GM18505 (cell line): ENCODE measurements around the gene BCL11A.

Experiments
- ATAC-seq: cut with Tn5 transposase; IDR thresholded peaks from one replicate; pipeline ENCODE4 v1.9.1; 2021; ENCODE audit not compliant: unreplicated experiment
- POLR2A ChIP-seq: IDR thresholded peaks from 4 replicates; pipeline ENCODE4 v1.6.1; 2011; ENCODE audit warnings: borderline replicate concordance; ENCODE audit not compliant: insufficient read depth, insufficient read length; ENCODE audit errors: extremely low read depth

The BCL11A gene

DNA sequence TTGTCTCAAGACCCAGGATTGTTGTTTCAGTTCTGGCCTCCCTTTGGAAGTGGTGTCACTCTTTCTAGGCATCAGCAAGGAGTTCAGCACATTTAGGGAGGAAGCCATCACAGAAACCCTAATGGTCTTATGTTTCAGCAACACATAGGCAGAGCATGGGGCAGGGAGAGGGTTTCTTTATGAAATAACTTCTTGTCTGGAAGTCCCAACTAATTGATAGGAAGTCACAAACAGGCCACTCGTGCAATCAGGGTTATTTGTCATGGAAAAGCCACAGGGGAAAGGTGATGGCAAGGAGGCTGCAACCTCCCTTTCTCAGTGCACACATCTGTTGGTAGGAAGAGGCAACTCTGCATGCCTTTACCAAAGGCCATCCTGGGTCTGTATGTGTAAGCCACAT lies 103.0 kb downstream of the BCL11A start:
- no peak for TF ChIP-seq POLR2A
- no peak for ATAC-seq

DNA sequence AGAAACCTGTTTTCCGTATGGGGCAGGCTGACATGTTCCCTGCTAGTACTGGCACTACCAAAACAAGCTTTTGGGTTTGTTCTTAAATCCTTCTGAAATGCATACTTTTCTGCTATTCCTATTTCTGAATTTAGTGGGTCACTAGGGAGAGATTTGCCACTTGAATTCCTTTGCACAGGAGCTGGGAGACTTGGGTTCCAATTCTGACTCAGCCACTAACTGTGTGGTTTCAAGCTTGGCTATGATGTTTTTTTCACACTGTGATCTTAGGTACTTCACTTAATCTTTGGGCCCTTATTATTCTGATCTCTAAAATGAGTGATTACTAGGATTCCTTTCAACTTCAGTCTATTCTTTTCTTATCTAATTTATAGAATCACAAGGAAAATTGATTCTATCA lies 105.5 kb downstream of the BCL11A start:
- no peak for TF ChIP-seq POLR2A

DNA sequence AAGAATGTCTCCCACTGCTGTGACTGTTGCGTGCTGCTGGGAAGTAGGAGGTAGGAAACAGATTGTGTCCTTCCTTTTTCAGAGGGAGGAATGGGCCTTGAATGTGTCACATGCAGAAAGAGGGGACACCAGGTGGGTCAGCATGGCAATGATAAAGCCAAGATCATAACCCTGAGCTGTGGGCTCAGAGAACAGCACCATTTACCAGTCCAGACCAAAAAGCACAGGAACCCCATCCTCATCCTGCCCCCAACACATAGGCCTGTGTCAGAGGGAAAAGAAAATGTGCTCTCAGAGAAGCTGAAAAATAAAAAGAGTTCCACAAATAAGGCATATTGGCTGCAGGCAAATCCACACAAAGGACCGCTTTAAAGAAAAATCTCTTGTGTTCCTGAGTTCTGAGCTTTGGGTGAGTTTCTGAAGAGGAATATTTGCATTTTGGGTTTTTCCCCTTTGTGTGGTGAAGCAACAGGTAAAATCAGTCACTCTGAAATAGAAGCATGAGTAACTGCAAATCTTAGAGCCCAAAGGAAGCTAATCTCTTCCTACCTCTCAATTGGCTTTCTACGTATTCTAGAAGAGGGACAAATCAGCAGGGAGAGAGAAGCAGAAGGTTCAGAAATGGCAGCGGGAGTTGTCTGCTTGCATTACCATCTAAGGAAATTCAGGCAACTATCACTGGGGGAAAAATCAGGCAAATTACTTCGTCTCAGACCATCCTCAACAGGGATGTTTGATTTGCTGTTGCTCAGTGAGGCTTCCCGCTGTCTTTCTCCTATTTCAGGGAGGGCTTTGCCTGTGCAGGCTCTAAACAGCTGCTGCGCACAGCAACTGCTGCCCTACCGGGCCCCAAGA lies 106.8 kb downstream of the BCL11A start:
- ATAC-seq: peak; percentile 85

More for the DNA sequence above, 105.5 kb downstream of the BCL11A start:
- ATAC-seq: no peak

DNA sequence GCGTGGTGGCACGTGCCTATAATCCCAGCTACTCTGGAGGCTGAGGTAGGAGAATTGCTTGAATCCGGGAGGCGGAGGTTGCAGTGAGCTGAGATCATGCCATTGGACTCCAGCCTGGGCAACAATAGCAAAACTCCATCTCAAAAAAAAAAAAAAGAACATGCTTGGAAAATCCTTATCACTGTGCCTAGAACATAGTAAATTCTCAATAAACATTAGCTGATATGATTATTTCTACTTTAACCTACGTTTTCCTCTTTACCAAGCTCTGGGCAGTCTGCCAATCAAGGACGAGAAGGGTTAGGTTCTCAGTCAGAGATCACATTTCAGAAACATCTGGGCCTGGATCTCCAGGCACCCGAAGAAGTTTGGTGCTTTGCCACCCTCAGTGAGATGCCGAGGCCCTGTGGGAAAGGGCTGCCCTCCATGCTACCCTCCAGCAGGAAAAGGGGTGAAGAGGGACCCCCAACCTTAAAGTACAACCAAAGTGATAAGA lies 107.7 kb downstream of the BCL11A start:
- TF ChIP-seq POLR2A: peak; percentile 14
- no peak for ATAC-seq

More for the DNA sequence above, 106.8 kb downstream of the BCL11A start:
- peak; percentile 54 for TF ChIP-seq POLR2A

DNA sequence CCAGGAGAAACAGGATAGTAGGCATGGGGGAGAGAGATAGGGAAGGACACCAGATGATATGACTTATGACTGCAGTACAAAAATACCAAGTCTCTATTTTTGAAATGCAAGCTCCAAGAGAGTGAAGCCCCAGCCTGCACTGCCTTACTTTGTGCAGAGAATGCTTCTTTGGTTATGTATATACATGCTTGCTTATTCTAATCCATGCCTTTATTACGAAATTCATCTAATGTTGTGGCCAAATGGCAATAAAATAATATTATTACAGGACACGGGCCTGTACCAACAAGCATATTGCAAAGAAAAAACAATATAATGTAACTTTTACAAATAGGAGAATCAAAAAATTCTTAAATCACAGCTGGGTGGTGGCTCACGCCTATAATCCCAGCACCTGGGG lies 110.8 kb downstream of the BCL11A start:
- no peak for ATAC-seq
- TF ChIP-seq POLR2A: no peak

DNA sequence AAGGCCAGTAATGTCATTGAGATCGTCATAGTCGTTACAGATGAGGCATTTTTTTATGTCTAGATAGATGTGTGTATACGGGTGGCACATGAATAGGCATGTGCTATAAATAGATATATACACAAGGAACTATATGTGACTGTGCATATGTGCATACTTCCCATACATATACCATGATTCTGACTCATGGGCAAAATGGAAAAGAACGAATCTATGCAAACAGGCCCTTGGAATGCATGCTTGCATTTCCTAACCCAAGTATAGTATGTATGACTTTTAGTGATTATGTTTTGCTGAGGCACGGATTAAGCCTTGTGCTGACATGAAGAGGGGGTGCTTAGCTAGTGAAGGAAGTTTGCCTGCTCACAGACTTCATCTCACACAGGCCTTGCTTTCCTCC lies 111.7 kb downstream of the BCL11A start:
- ATAC-seq: no peak
- no peak for TF ChIP-seq POLR2A

DNA sequence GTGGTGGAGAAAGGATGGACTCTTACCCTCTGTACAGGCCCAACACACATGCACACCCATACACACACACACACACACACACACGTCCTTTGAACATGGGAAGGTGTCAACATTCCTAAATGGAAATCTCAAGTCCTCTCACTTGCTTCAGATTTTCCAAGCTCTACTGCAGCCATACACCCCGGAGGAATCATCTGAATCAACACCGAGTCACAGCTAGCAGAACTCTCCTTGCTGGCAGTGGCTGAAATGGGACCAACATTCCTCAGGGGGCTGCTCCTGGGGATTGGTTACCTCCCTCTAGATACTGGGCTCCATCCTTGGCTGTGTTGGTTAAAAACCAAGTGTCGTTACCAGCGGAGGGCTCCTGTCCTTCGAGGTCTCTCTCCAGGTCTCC lies 112.7 kb downstream of the BCL11A start:
- TF ChIP-seq POLR2A: no peak

DNA sequence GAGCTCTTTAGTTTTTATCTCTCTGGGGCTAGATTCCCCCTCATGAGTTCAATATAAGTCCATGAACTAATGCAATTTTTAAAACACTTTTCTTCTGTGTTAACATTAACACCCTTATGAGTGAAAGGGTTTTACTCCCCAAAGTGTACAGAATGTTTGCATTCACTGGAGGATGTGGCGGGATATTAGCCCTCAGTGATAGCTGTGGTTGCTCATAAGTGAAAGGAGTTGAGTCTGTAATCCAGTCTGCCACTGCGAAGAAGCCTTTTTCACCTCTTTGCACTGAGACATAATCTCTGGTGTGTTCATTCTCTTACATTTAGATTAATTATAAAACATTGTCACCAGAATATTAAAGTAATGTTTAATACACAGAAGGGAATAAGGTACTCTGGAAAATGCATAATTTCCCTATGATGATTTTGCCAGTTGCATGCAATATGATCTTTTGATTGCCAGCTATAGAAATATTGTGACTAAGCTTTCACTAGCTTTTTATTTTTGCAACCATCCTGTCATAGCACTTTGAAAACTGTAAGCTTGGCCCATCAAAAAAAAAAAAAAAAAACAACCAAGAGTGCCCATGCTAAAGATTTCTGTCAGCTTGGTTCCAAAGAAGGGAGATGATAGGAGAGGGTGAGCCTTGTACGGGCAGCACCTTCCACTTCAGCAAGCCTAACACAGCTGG lies 113.2 kb downstream of the BCL11A start:
- peak; percentile 15 for ATAC-seq
- no peak for TF ChIP-seq POLR2A

More for the DNA sequence above, 112.7 kb downstream of the BCL11A start:
- no peak for ATAC-seq

DNA sequence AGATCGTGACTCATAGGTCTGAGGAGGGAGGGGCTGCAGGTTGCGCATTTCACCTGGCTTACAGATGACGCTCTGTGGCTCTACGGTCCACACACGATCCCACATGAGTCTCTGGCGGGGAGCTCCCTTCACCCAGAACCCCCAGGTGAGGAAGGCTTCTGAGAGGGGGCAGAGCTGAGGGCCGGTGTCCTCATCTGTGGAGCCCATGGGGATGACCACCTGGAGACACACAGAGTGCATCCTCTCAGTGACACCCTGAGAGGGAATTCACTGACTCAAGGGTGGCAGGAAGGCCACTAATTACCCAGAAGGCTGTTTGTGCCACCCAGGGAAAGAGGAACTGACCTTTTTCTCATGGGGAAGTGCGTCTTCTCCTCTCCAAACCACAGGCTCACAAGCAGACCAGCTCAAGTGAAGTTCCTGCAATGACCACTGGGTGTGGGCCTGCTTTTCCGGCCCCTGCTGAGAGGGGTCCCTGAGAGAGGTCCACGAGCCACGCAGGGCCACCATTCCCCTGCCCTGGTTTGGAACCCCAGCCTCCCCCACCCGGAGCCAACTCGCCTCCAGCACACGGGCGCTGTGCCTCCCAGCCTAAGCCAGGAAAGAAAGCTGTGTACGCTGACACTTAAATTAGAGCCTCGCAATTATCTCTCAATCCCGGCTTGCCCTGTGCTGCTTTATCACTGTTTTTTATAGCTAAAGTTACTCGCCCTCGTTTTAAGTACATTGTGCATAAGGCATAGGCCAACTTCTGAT lies 114.1 kb downstream of the BCL11A start:
- peak; percentile 98 for ATAC-seq
- peak; percentile 55 for TF ChIP-seq POLR2A

DNA sequence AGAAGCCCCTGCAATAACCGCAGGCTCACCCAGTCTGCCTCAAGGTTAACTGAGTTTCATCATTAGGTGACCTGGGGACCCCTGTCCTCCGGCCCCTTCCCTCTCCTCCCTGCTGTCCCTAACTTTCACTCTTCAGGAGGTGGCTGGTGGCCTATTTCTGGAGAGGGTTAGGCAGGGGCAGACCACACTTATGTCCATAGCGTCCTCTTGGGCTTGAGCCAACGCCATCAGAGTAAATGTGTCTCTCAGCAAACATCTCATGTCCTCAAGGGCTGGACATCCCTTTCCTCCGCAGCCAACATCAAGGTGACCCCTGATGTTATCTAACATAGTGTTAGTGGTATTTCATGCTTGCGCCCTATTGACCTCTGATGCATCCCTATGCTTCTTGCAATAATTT lies 114.8 kb downstream of the BCL11A start:
- no peak for TF ChIP-seq POLR2A
- no peak for ATAC-seq

DNA sequence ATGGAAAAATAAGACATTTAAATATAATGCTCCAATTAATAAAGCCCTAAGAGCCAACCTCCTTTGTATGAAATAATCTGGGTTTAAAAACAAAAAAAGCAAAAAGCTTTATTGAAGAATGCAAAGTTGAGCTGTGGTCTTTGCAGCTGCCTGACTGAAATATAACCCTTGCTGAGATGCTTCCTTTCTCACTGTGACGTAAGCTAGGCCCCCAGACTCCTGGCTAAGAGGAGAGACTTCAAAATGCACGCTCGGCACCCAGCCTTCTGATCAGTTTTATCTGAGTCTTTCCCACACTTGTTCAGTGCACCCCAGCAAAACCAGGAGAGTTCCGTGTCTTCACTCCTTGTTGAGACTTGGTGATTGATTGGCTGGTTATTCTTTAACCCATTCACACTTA lies 115.3 kb downstream of the BCL11A start:
- no peak for TF ChIP-seq POLR2A
- no peak for ATAC-seq

DNA sequence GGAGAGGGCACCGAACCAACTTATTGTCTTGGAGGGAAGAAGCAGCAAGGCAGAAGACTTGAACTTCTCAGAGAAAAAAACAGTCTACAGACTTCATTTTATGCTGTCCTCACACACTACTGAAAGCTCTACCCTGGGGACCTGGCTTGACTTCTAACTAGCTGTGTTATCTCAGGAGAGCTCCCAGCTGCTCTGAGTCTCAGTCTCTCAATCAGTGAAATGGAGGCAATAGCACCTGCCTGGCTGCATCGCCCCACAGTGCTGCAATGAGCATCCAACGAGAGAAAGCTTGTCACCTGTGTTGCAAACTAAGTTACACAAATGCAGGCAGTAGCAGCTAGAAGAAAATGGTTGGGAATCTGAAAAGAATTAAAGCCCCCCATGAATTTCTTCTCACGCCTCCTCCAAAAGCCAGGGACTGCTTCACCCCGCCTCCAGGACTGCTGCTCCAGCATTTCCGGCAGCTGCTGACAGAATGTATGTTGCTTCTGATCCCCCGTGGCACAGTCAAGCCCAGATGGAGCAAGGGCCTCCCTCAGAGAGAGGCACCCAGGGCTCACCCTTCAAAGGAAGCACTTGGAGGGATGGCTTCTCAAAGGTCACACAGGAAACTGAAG lies 116.3 kb downstream of the BCL11A start:
- TF ChIP-seq POLR2A: no peak
- no peak for ATAC-seq
